ENCODE results near the gene GFPT2.

Gene GFPT2

DNA sequence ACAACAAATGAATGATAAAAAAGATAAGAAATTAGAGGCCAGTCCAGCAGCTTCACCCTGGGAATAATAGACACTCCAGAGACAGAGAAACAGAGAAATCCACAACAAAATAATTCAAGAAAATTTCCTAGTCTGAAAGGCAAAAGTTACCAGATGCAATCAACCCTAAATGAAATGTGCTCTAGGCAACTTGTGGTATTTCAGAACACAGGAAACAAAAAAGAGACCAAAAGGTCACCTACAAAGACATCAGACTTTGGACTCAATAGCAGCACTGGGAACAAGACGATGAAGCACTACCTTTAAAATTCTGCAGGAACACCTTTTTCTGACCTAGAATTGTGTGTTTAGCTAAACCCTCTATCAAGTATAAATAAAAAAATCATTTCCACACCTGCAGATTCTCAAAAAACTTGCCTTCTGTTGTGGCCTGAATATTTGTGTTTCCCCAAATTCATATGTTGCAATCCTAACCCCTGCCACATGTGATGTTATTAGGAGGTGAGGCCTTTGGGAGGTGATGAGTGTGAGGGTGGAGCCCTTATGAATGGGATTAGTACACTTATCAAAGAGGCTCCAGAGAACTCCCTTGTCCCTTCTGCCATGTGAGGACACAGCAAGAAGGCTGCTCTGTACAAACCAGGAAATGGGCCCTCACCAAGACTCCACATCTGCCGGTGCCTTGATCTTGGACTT lies 55.4 kb downstream of the GFPT2 start:
- Histone ChIP-seq H3K27me3 (ENCODE audit: insufficient read depth, low read length, poor library complexity) (peaks cover 8% of the 10 kb centered on the region), H3K36me3 (ENCODE audit: insufficient read depth, low read length) (peaks cover 6% of the 10 kb centered on the region), H2AFZ (ENCODE audit: low read depth, low read length) (no peak overlapping the region), H4K20me1 (ENCODE audit: insufficient read depth, low read length) (peaks cover 20% of the 10 kb centered on the region), H3K4me1 (ENCODE audit: insufficient read depth, low read length) (peaks cover 12% of the 10 kb centered on the region), H3K27ac (ENCODE audit: low read length) (no peak overlapping the region), H3K4me3 (ENCODE audit: low read depth in 1 of 2, low read length in 2 of 2) (no peak overlapping the region), H3K79me2 (ENCODE audit: insufficient read depth, low read length) (peaks cover 4% of the 10 kb centered on the region), H3K4me2 (ENCODE audit: insufficient read depth, low read length) (no peak overlapping the region), H3K9ac (ENCODE audit: low read depth, low read length) (no peak overlapping the region), H3K9me3 (ENCODE audit: insufficient read depth, low read length, severe bottlenecking) (no peaks in the 10 kb centered on the region)
- DNase-seq: no peak
- no peak for ATAC-seq (ENCODE audit: insufficient read depth, low read depth)
- TF ChIP-seq, protein P1, sequence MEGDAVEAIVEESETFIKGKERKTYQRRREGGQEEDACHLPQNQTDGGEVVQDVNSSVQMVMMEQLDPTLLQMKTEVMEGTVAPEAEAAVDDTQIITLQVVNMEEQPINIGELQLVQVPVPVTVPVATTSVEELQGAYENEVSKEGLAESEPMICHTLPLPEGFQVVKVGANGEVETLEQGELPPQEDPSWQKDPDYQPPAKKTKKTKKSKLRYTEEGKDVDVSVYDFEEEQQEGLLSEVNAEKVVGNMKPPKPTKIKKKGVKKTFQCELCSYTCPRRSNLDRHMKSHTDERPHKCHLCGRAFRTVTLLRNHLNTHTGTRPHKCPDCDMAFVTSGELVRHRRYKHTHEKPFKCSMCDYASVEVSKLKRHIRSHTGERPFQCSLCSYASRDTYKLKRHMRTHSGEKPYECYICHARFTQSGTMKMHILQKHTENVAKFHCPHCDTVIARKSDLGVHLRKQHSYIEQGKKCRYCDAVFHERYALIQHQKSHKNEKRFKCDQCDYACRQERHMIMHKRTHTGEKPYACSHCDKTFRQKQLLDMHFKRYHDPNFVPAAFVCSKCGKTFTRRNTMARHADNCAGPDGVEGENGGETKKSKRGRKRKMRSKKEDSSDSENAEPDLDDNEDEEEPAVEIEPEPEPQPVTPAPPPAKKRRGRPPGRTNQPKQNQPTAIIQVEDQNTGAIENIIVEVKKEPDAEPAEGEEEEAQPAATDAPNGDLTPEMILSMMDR (IDR thresholded peaks at IDR 0.05; ENCODE audit: borderline replicate concordance, extremely low read depth, low read length, poor library complexity, severe bottlenecking): no peak
- TF ChIP-seq EZH2 (IDR thresholded peaks at IDR 0.05; ENCODE audit: borderline replicate concordance, low read depth, low read length, severe bottlenecking): no peak

DNA sequence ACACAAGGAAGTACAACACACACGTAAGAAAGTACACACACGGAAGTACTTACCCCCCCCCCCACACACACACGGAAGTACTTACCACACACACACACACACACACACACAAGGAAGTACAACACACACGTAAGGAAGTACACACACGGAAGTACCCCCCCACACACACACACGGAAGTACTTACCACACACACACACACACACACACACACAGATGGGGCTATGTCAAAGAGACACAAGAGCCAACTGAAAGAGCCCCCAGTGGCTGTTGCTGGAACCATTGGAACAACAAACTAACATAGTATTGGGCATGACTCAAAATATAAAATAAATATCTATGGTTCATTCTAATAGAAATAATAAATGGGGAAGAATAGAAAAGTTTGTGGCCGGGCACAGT lies 56.4 kb downstream of the GFPT2 start:
- no peak for TF ChIP-seq EZH2 (IDR thresholded peaks at IDR 0.05; ENCODE audit: borderline replicate concordance, low read depth, low read length, severe bottlenecking)
- TF ChIP-seq, protein P1 (IDR thresholded peaks at IDR 0.05; ENCODE audit: borderline replicate concordance, extremely low read depth, low read length, poor library complexity, severe bottlenecking): no peak
- Histone ChIP-seq H2AFZ (ENCODE audit: low read depth, low read length) (no peak overlapping the region), H3K27ac (ENCODE audit: low read length) (no peak overlapping the region), H3K4me1 (ENCODE audit: insufficient read depth, low read length) (peaks cover 15% of the 10 kb centered on the region), H3K79me2 (ENCODE audit: insufficient read depth, low read length) (peaks cover 11% of the 10 kb centered on the region), H3K27me3 (ENCODE audit: insufficient read depth, low read length, poor library complexity) (peaks cover 8% of the 10 kb centered on the region), H4K20me1 (ENCODE audit: insufficient read depth, low read length) (peaks cover 20% of the 10 kb centered on the region), H3K4me2 (ENCODE audit: insufficient read depth, low read length) (no peak overlapping the region), H3K4me3 (ENCODE audit: low read depth in 1 of 2, low read length in 2 of 2) (no peak overlapping the region), H3K9me3 (ENCODE audit: insufficient read depth, low read length, severe bottlenecking) (no peaks in the 10 kb centered on the region), H3K9ac (ENCODE audit: low read depth, low read length) (no peak overlapping the region), H3K36me3 (ENCODE audit: insufficient read depth, low read length) (peaks cover 6% of the 10 kb centered on the region)
- ATAC-seq (ENCODE audit: insufficient read depth, low read depth) (no peak), DNase-seq (no peak)

DNA sequence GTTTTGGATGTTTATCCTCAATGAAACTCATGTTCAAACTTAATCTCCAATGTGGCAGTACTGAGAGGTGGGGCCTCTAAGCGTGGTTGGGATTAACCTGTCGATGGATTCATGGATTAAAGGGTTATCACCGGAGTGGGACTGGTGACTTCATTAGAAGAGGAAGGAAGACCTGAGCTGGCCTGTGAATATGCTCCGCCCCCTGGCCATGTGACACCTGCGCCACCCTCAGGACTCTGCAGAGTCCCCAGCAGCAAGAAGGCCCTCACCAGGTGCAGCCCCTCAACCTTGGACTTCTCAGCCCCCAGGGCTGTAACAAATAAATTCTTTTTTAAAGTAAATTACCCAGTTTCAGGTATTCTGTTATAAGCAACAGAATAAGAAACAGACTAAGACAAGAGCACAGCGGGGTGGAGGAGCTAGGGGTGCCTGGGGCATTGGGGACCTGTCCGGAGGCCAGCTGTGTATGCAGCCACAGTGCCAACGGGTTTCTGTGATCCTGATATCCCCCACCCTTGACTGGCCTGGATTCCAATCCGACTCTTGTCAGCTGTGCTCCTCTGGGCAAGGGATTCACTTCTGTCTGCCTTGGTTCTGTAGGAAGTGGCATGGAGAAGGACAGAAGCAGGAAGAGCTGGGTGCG lies 58.1 kb downstream of the GFPT2 start:
- peaks cover 26% of the 10 kb centered on the region for H3K4me1 ChIP-seq (ENCODE audit: insufficient read depth, low read length)
- no peaks in the 10 kb centered on the region for H3K9me3 ChIP-seq (ENCODE audit: insufficient read depth, low read length, severe bottlenecking)
- no peak overlapping the region for H3K9ac ChIP-seq (ENCODE audit: low read depth, low read length)
- H3K79me2 ChIP-seq (ENCODE audit: insufficient read depth, low read length): peaks cover 25% of the 10 kb centered on the region
- H2AFZ ChIP-seq (ENCODE audit: low read depth, low read length): no peak overlapping the region
- TF ChIP-seq, protein P1 (IDR thresholded peaks at IDR 0.05; ENCODE audit: borderline replicate concordance, extremely low read depth, low read length, poor library complexity, severe bottlenecking): no peak
- no peak for TF ChIP-seq EZH2 (IDR thresholded peaks at IDR 0.05; ENCODE audit: borderline replicate concordance, low read depth, low read length, severe bottlenecking)
- ATAC-seq (ENCODE audit: insufficient read depth, low read depth) (no peak), DNase-seq (no peak)
- no peak overlapping the region for H3K4me3 ChIP-seq (ENCODE audit: low read depth in 1 of 2, low read length in 2 of 2)
- H3K36me3 ChIP-seq (ENCODE audit: insufficient read depth, low read length): peaks cover 6% of the 10 kb centered on the region
- no peak overlapping the region for H3K27ac ChIP-seq (ENCODE audit: low read length)
- no peak overlapping the region for H3K4me2 ChIP-seq (ENCODE audit: insufficient read depth, low read length)
- H3K27me3 ChIP-seq (ENCODE audit: insufficient read depth, low read length, poor library complexity): no peaks in the 10 kb centered on the region
- H4K20me1 ChIP-seq (ENCODE audit: insufficient read depth, low read length): peaks cover 30% of the 10 kb centered on the region

Data from DND-41 (cell line).